Activated effector memory CD4-positive, alpha-beta T cell treated with Interleukin-2 at 50 U/mL for 16 hours (primary cell): ENCODE measurements around the gene CCBE1.
"Not testable (repeated sequence)": the region's sequence is repeated elsewhere in the genome, so short reads cannot be mapped to it uniquely, and the experiment has no call there.

Source experiments
- DNase-seq: peaks from one replicate; pipeline ENCODE4 v3.0.0-alpha.2; 2020

The CCBE1 gene

DNA sequence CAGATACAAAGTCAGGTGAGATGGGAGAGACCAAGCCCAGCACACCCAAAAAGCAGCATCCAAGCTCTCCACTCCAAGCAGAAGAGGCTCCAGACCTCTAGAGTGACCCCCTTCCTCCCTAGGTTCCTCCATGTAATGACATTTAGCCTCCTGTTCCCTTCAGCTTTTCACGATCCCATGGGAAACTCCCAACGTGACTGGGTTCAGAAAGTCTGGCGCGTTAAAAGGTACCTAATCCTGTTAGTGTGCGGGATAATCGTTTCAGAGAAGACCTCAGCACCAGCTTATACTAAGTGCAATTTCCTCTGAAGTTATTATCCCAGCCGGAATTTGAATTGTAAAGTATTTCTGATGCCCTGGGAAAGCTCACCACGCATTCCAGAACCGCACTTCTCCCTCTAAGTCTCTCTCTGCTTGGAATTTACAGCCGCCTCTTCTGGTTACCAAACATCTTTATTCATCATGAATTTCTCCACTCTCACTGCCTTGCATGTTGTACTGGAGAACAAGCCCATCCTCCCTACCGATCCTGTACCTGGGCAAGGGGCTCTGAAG lies 46.9 kb downstream of the CCBE1 start:
- no peak for DNase-seq

DNA sequence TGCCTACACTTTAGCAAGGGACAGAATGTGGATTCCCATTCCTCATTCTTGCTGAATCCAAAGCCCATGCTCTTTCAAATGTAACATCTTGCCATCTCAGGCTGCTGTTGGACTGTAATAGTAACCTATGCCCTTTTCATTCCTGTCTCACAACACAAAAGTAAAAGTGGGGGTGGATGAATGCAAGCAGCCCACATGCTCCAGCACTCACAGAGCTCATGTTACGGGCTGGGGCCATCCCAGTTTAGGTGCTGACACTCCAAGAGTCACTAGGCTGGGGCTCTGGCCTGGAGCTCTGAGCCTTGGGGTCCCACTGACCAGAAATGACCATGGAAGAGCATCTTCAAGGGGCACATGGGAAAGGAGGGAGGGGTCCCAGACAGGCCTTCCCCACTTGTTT lies 47.6 kb downstream of the CCBE1 start:
- no peak for DNase-seq

DNA sequence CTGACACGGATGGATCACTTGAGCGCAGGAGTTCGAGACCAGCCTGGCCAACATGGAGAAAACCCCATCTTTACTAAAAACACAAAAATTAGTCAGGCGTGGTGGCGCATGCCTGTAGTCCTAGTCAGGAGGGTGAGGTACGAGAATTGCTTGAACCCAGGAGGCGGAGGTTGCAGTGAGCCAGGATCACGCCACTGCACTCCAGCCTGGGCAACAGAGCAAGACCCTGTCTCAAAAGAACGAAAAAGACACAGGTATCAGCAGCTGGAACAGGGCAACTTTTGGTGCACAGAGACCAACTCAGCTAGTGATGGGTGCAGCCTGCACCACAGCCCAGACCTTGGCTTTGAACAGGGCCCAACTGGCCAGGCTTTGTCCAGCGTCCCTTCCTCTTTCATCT lies 48.8 kb downstream of the CCBE1 start:
- not testable (repeated sequence) for DNase-seq

DNA sequence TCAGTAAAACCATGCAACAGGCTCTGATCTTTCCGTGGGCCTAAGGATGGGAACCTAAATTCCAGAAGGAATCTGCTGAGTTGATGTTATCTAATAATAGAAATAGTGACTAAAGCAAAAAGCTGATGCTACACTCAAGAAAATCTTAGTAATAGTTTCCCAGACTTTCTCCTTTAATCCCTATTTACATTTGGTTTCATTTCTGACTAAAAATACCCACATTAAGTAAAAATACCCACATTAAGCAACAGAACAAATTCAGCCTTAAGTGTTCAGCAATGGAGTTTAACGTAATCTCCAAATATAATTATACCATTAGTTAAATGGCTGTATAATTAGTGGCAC lies 50.3 kb downstream of the CCBE1 start:
- DNase-seq: no peak

DNA sequence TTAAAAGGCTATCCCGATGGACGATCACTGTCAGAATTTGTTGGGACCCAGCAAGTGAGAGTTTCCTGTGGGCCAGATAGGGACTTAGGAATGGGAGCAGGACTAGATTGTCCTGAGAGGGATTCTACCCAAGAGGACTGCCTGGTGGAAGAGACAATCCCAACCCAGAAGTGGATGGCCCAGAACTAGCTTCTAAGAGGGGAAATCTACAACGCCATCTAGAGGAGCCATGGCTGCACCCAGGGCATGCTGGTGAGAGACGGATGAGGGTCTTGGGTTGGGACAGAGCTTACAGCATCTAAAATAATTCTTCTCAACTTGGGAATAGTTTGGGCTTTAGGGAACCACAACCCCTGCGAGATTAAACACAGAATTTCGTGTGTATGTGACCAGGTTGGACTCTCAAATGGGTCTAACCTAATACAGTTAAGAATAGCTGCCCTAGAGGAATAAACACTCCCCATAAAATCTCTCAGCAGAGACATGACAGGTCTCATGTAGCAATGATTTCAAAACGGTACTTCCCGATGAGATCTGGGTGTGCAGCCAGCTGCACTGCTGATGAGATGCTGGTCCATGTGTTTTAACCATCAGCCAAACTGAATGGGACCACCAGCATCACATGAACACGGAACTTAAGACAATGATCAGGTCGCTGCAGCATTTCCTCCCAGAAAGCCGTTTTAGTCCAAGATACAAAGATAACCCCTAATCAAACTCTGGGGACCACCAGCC lies 50.8 kb downstream of the CCBE1 start:
- no peak for DNase-seq

DNA sequence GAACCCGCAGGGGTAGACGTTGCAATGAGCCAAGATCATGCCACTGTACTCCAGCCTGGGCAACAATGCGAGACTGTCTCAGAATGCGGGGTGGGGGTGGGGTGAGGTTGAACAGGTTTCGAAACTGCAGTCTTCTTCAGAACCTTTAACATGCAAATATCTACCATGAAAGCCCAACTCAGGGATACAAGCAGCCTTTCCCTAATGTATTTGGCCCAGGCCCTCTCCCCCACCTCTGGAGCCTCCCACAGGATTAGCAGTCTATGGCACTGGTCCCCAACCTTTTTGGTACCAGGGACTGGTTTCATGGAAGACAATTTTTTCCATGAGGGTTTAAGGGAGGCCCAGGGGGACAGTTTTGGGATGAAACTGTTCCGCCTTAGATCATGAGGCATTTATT lies 53.5 kb downstream of the CCBE1 start:
- DNase-seq: no peak

DNA sequence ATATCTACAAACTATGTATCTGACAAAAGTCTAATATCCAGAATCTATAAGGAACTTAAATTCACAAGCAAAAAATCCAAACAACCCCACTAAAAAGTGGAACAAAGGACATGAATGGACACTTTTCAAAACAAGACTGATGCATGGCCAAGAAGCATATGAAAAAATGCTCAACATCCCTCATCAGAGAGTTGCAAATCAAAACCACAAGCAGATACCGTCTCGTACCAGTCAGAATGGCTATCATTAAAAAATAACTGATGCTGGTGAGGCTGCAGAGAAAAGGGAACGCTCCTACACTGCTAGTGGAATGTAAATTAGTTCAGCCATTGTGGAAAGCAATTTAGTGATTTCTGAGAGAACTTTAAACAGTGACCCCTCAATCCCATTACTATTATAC lies 56.5 kb downstream of the CCBE1 start:
- no peak for DNase-seq

DNA sequence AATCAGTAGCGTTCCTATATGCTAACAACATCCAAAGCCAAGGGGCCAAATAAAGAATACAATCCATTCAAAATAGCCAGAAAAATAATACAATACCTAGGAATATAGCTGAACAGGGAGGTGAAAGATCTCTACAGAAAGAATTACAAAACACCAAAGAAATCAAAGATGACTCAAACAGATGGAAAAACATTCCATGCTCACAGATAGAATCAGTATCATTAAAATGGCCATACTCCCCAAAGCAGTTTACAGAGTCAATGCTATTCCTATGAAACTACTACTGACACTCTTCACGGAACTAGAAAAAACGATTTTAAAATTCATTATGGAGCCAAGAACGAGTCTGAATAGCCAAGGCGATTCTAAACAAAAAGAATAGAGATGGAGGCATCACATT lies 57.4 kb downstream of the CCBE1 start:
- no peak for DNase-seq

DNA sequence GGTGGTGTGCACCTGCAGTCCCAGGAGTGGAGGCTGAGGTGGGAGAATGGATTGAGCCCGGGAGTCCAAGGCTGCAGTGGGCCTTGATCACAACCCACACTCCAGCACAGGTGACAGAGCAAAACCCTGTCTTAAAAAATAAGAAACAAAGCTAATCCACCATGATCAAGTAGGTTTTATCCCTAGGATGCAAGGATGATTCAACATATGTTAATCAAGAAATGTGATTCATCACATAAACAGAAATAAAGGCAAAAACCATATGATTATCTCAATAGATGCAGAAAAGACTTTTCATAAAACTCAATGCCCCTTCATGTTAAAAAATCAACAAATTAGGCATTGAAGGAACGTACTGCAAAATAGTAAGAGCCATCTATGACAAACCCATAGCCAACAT lies 58.1 kb downstream of the CCBE1 start:
- DNase-seq: no peak

DNA sequence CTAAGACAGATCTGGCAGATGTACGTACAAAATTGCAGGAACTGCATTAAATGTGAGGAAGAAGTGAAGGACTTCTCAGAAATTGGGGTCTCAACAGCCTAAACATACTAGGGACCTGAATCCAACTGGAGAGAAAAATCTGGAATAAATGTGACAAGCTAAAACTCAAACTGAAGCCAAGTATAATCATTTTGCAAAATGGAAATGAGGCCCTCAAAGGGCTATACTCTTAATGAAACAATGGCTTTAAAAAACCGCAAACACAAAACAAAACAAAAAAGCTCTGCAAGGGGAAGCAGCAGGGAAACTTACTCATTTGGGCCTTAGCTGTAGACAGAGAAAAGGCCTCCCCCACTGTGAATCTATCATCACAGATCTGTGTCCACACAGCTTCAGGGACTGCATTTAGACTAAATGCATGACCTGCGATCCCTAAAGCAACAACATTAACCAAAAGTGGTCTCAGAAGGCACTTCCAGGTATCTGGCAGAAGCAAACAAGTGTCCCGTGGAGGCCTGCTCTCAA lies 63.2 kb downstream of the CCBE1 start:
- DNase-seq: no peak

DNA sequence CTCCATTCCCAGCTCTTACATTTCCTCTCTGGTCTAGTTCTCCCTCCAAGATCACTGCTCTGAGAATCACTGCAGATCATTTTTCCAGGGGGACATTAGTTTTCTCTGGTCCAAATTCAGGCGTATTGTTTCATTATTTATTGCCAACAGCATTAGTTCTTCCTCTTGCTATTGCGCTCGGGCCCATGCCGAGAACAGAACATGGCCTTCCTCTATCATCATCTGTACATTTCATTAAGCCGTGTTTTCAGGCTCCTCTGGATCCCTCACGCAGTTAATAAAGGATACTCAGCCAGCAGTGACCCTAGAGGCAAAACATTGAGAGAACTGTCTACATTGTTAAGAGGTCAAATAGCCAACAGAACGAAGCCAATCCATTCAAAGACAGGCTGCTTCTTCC lies 63.9 kb downstream of the CCBE1 start:
- DNase-seq: no peak

DNA sequence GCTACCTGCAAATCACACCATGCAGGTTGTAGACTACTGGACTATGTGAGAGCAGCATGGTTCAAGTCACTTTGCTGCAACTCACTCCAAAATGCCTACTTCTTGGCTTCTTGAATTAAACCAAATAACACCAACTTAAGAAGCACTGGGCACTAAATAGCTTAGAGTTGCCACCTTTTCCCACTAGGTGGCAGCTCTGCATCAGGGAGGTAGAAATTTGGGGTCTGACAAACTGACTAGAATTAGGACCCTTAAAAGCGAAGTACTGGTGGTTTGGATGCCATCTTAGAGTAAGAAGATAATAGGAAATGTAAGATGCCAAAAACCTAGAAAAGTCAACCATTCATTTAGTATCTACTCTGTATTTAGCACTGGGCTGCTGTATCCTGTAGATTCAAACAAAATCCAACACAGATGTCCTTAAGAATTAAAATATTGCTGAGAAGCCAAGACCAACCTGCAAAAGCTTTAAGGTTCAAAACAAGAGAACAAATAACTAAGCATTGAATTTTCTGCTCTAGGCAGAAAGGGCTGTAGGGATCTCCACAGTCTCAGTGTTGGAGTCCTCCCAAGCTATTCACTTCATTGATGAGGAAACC lies 65.5 kb downstream of the CCBE1 start:
- no peak for DNase-seq

DNA sequence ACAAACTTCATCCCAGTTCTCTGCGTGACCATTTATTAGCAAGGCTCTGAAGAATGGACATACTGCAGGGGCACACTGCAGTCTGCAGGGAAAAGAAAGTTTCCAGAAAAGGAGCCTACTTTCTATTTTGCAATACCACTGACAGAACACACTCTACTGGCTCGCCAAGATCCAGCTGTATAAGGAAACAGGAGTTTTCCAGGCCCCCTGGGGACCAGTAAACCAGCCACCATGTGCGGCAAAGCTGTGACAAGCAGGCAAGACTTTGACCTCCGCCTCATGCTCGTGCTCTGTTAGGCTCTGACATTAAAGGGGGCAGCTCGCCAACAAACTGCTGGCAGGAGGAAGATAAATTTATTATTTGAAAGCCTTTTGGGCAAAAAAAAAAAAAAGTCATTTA lies 67.3 kb downstream of the CCBE1 start:
- no peak for DNase-seq

DNA sequence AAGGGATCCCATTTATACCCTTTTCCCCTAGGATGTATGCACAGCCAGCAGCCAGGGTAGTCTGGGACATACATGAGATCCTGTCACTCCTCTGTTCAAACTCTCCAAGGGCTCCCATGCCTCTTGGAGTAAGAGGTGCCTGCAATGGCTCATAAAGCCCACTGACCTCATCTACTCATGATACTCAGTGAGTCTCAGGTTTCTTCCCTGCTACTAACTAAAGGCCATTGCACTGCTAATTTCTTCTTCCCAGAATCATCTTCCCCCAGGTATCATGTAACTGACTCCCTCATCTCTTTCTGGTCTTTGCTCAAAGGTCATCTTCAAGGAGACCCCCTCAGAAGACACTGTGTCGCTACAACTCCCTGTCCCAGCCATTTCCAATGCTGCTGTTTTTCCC lies 68.2 kb downstream of the CCBE1 start:
- DNase-seq: no peak

DNA sequence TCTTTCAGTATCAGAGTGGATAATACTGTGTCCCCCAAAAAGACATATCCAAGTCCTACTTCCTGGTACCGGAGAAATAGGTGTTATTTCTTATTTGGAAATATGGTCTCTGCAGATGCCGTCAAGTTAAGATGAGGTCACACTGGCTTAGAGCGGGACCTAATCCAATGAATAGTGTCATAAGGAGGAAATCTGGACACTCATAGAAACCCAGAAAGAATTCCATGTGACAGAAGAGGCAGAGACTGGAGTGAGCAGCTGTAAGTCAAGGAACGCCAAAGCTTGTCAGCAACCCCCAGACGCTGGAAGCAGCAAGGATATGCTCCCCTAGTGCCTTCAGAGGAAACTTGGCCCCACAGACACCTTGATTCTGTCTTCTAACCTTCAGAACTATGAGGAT lies 69.8 kb downstream of the CCBE1 start:
- DNase-seq: no peak

DNA sequence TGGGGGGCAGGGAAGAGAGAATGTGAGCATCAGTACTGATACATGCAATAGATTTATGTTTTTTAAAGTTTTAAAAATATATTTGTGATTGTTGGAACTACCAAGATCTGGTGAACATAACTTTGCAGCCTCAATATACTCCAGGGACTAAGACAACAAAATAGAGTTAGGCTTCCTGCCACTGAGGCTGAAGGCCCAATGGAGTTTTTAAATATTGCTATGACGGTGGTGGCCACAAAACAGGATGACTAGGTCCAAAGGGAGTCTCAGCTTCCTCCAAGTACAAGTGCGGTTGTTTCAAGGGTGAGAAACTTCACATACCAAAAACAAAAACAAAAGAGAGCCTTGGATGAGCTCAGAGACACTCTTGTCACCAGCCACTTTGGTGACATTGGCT lies 72.9 kb downstream of the CCBE1 start:
- no peak for DNase-seq

DNA sequence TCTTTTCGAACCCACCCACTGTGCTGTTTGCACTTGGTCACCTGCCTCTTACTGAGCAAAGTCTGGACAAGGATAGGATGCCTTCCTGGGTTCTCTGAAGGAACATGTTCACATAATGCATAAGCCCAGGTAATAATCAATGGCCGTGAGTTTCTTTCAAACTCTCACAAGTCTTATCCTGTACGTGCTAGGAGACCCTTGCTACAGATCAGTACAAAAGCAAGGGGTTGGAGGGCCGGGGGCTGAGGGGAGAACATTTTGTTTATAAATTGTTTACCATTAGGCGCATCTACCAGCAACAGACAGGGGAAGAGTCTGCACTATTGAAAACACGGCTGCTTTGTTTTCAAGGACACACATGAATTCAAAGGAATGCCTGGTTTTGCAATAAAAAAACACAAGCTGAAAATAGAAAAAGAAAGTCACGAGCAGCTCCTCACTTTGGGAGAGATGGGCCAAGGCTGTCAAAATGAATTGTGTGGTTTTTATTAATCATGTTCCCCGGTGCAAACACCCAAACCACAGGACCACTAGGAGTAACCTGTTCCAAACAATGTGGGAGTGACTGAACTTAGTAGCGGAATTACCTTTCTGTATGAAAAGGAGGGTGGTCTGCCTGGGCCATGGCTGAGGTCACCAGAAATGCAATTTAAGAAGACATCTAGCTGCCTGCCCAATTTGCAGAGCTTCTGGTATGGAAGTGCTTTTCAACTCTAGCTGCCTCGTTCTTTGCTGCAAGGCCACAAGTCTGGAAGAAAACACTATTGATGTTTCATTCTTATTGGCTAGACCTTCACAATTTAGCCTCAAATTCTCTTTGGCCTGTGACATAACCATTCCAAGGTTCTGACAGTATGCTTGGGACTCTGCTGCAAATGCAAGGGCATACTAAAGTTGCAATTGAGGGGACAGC lies 73.5 kb downstream of the CCBE1 start:
- no peak for DNase-seq

DNA sequence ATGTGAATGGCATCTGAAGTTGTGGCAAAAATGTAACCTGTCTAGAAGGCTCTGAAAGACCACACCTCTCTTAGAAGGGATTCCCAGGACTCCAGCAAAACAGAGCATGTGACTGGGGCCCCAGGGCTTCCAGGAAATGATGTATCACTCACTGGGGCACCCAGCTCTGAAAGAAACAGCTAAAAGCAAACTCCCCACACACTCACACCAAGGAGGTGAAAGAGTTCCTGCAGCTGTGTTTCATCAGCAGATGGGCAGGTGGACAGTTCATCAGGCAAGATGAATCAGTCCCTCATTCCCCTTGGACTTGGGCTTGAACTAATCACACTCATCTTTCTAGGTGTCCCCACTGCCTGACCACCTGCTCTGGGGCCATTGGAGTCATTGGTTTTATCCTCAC lies 76.2 kb downstream of the CCBE1 start:
- DNase-seq: no peak

DNA sequence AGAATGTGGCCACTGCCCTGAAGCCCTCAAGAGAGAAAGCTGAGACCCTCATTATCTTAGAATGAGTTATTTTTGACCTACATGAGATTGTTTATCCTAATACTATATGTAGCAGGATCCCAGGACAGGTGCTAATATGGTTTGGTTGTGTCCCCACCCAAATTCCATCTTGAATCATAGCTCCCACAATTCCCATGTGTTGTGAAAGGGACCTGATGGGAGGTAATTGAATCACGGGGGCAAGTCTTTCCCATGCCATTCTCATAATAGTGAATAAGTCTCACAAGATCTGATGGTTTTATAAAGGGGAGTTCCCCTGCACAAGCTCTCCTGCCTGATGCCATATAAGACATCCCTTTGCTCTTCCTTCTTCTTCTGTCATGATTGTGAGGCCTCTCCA lies 76.8 kb downstream of the CCBE1 start:
- no peak for DNase-seq

DNA sequence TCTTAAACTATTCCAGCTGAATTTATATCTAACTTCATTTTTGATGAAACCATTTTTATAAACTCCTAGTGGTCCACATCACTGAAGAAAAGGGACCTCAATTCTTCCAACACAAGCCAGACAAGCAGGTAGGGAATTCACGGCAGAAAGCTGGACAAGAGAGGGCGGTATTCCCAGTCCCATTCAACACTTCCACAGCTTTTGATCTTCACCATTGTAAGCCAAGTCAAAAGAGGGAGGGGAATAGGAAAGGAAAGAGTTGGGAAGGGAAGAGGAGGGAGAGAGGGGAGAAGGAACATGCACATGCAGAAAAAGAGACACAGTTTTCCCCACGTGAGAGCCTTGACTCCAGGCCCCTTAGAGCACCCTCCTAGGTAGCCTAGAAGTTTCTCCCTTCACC lies 77.4 kb downstream of the CCBE1 start:
- no peak for DNase-seq

DNA sequence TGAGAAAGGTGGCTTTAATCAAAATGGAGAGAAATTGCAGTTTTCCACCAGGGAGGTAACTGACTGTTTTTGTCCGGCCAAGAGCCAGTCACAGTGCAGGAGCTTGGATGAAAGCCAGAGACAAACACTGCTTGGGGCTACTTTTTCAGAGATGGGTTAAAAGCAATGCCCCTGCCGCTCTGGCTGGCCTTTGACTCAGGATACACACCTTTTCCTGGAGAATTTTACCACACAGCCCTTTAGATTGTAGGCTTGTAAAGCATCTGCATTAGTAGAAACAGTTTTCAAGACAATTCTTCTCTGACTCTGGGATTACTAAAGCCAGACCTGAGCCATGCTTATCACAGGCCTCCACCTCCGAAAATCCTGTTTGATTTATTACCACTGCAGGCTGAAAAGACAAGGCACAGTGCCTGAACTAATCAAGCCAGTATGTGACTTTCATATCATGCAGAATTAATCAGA lies 79.7 kb downstream of the CCBE1 start:
- no peak for DNase-seq

DNA sequence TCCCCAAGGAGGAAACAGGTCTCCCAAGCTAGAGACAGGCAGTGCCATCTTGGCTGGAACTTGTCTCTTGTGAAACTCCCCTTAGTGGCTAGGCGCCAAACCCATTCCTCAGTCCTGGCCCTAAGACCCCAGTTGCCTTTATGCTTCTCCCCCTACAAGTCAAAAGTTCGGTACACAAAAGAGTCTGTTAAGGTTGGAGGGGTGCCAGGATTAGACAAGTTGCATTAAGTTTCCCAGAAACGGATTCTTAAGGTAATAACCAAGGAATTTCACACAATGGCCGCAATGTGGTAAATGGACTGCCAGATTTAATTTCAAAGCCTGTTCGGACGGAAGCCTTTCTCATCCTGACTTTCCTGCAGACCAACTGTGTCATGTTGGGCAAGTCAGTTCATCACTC lies 80.7 kb downstream of the CCBE1 start:
- DNase-seq: no peak

DNA sequence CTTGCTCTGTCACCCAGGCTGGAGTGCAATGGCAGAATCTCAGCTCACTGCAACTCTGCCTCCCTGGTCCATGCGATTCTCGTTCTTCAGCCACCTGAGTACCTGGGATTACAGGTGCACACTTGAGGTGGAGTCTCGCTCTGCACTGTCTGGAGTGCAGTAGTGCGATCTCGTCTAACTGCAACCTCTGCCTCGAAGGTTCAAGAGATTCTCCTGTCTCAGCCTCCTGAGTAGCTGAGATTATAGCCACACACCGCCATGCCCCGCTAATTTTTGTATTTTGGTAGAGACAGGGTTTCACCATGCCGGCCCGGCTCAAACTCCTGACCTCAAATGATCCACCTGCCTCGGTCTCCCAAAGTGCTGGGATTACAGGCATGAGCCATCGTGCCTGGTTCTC lies 83.3 kb downstream of the CCBE1 start:
- no peak for DNase-seq

DNA sequence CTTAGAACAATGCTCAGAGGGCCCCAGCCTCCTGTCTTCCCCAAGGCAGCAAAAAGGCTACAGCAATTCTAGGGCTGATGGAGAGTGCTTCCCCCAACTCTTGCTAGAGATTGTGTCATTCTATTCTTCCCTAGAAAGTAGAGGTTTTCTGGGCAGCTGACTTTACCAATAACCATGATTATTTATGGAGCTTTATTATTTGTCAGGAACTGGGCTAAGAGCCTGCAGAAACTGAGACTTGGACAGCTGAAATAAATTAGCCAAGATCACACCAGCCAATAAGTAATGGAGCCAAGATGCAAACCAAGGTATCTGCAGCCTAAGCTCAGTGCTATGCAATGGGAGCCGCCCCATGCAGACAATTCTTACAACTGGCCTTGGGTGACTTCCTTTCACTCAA lies 84.8 kb downstream of the CCBE1 start:
- no peak for DNase-seq
